ENCODE data around the gene LAMB4.

The LAMB4 gene

GRCh38 chr7:107982042-107982840 is 147.9 kb downstream of the LAMB4 start:
- DNase-seq (ENCODE audit: low spot score) = no peak
- TF ChIP-seq CTCF (IDR thresholded peaks at IDR 0.05; ENCODE audit: borderline replicate concordance, control extremely low read depth, extremely low read depth, insufficient read depth, missing control alignments) = no peak
- in situ Hi-C loops (cut with MboI; ENCODE audit: low sequenced_read_pairs, unreplicated experiment) = no loop called here

- TF ChIP-seq CTCF (IDR thresholded peaks at IDR 0.05; ENCODE audit: borderline replicate concordance, control extremely low read depth, extremely low read depth, insufficient read depth, missing control alignments) = no peak
- in situ Hi-C loops (cut with MboI; ENCODE audit: low sequenced_read_pairs, unreplicated experiment) = no loop called here
- no peak for DNase-seq (ENCODE audit: low spot score)
Measured at GRCh38 chr7:107981466-107981865, 148.7 kb downstream of the LAMB4 start.

- no peak for TF ChIP-seq CTCF (IDR thresholded peaks at IDR 0.05; ENCODE audit: borderline replicate concordance, control extremely low read depth, extremely low read depth, insufficient read depth, missing control alignments)
- in situ Hi-C loops (cut with MboI; ENCODE audit: low sequenced_read_pairs, unreplicated experiment) = no loop called here
- DNase-seq (ENCODE audit: low spot score) = no peak
Measured at GRCh38 chr7:107980671-107981190, 149.4 kb downstream of the LAMB4 start.

GRCh38 chr7:107980171-107980570 is 150.0 kb downstream of the LAMB4 start:
- in situ Hi-C loops (cut with MboI; ENCODE audit: low sequenced_read_pairs, unreplicated experiment) = no loop called here
- TF ChIP-seq CTCF (IDR thresholded peaks at IDR 0.05; ENCODE audit: borderline replicate concordance, control extremely low read depth, extremely low read depth, insufficient read depth, missing control alignments) = no peak
- DNase-seq (ENCODE audit: low spot score) = no peak

- in situ Hi-C loops (cut with MboI; ENCODE audit: low sequenced_read_pairs, unreplicated experiment) = no loop called here
- no peak for TF ChIP-seq CTCF (IDR thresholded peaks at IDR 0.05; ENCODE audit: borderline replicate concordance, control extremely low read depth, extremely low read depth, insufficient read depth, missing control alignments)
- DNase-seq (ENCODE audit: low spot score) = no peak
Measured at GRCh38 chr7:107978815-107979408, 151.2 kb downstream of the LAMB4 start.

- in situ Hi-C loops (cut with MboI; ENCODE audit: low sequenced_read_pairs, unreplicated experiment) = no loop called here
- no peak for DNase-seq (ENCODE audit: low spot score)
- TF ChIP-seq CTCF (IDR thresholded peaks at IDR 0.05; ENCODE audit: borderline replicate concordance, control extremely low read depth, extremely low read depth, insufficient read depth, missing control alignments) = no peak
Measured at GRCh38 chr7:107977048-107977447, 153.1 kb downstream of the LAMB4 start.
